ENCODE results near the gene S100A7A.
"Not testable (repeated sequence)": the region's sequence is repeated elsewhere in the genome, so short reads cannot be mapped to it uniquely, and the experiment has no call there.

S100A7A gene

DNA sequence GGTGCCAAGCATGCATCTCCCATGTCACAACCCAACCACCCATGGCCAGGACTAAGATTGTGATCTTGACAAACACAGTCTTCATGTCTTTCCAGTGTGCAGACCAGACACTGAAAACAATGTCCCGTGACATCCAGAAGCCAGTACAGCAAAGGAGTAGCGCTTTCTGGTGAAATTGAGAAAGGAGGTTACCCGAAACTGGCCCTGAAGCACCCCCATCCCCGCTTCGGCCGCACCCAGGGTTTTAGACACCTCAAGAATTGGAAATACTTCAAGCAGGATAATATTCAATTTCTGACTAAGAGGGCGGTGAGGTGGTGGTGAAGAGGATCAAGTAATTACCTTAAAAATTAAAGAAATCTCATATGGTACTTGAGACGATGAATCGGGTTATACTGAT, 14.9 kb upstream of the S100A7A start:
- Mint-ChIP-seq H3K36me3 (no peaks in the 10 kb centered on the region), H3K9me3 (no peaks in the 10 kb centered on the region), H3K27me3 (peaks cover 26% of the 10 kb centered on the region), H3K4me1 (peaks cover 2% of the 10 kb centered on the region), H3K27ac (no peak overlapping the region), H3K4me3 (no peak overlapping the region)
- no peak for DNase-seq (ENCODE audit: low spot score in 2 of 2)
- ATAC-seq (ENCODE audit: low read depth) = no peak

DNA sequence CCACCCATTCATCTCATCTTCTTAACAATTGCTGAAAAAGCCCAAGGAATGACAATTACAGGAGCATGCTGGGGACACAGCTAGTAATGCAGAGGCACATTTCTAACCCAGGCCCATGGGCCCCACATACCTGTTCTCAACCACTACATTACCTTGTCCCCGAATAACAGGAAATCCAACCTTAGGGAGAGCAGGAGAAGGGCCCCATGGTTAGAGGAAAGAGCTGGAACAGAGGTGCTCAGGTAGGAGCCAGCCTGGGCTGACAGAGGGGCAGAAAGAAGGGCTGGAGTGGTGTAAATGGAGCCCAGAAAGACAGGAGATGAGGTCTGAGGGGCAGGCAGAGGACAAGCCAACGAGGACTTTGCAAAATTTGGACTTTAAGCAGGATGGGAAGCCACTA, 14.1 kb upstream of the S100A7A start:
- DNase-seq (ENCODE audit: low spot score in 2 of 2) (no peak), ATAC-seq (ENCODE audit: low read depth) (no peak)
- no peak overlapping the region for H3K4me3 Mint-ChIP-seq
- H3K9me3 Mint-ChIP-seq = no peaks in the 10 kb centered on the region
- no peaks in the 10 kb centered on the region for H3K36me3 Mint-ChIP-seq
- H3K27me3 Mint-ChIP-seq = peaks cover 25% of the 10 kb centered on the region
- H3K27ac Mint-ChIP-seq = no peak overlapping the region
- peaks cover 2% of the 10 kb centered on the region for H3K4me1 Mint-ChIP-seq

DNA sequence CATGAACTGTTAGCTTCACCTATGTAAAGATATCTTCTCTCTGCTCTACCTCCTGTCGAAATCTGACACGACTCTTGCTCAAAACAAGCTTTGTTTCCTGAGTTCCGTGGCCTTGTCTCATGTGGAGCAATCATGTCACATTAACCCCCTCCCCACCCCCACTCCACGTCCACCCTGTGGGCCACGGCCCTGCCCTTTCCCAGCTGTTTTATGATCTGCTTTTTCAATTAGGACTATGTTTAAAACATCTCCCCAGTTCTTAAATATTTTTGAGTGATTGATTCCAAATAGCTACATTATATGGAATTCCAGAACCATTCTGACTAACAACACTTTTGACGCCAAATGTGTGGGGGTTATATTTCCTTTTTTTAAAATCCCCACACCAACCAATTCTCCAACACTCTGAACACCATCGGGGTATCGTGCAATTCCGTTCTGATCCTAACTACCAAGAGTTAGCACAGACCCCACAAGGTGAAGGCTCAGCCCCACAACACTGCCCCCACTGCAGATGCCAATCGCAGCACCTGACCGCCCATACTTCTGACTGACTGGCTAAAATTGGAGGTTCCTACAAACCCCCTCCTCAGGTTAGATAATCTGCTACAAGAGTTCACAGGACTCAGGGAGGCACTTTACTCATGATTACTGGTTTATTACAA, 12.8 kb upstream of the S100A7A start:
- ATAC-seq (ENCODE audit: low read depth) = no peak
- Mint-ChIP-seq H3K27me3 (peaks cover 25% of the 10 kb centered on the region), H3K36me3 (no peaks in the 10 kb centered on the region), H3K27ac (no peak overlapping the region), H3K4me3 (no peak overlapping the region), H3K9me3 (no peaks in the 10 kb centered on the region), H3K4me1 (peaks cover 2% of the 10 kb centered on the region)
- no peak for DNase-seq (ENCODE audit: low spot score in 2 of 2)

DNA sequence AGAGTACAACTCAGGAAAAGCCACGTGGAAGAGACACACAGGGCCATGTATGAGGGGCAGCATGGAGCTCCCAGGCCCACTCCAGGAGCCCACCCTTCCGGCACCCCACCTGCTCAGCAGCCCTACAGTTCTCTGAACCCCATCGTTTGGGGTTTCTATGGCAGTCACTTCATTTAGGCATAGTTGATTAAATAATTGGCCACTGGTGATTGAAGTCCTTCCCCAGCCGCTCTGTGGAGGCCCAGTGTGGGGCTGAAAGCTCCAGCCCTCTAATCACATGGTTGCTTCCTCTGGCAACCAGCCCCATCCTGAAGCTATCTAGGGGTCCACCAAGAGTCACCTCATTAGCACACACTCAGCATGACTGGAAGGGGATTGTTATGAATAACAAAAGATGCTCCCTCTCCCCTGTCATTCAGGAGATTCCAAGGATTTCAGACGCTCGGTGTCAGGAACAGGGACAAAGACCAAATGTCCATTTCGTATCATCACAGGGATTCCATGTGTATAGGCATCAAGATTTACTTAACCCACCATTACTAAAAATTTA, 12.2 kb upstream of the S100A7A start:
- peaks cover 21% of the 10 kb centered on the region for H3K27me3 Mint-ChIP-seq
- H3K9me3 Mint-ChIP-seq = no peaks in the 10 kb centered on the region
- H3K27ac Mint-ChIP-seq = no peak overlapping the region
- no peaks in the 10 kb centered on the region for H3K36me3 Mint-ChIP-seq
- H3K4me1 Mint-ChIP-seq = peaks cover 2% of the 10 kb centered on the region
- DNase-seq (ENCODE audit: low spot score in 2 of 2) (no peak), ATAC-seq (ENCODE audit: low read depth) (no peak)
- H3K4me3 Mint-ChIP-seq = no peak overlapping the region

DNA sequence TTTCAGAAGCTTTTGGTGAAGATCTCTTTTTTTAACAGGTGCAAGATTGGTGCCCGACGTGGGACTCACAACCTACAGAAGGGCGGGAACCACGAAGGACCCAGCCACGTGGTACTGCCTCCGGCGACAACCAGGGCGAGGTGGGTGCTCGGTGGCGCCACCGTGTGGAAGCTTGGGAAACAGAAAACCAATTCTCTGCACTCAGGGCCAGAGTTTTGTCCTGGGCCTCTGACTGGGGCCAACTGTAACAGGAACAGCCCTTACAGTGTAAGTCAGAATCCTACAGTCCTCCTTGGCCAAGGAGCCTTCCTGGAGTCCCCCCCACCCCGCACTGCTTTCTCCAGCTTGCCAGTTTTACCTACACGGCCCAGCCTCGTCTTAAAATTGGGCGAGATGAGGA, 11.6 kb upstream of the S100A7A start:
- no peak overlapping the region for H3K27ac Mint-ChIP-seq
- H3K4me1 Mint-ChIP-seq = peaks cover 2% of the 10 kb centered on the region
- no peaks in the 10 kb centered on the region for H3K36me3 Mint-ChIP-seq
- H3K9me3 Mint-ChIP-seq = no peaks in the 10 kb centered on the region
- peaks cover 22% of the 10 kb centered on the region for H3K27me3 Mint-ChIP-seq
- no peak overlapping the region for H3K4me3 Mint-ChIP-seq
- DNase-seq (ENCODE audit: low spot score in 2 of 2) = peak; percentile 34 to 42
- peak; percentile 67 for ATAC-seq (ENCODE audit: low read depth)

DNA sequence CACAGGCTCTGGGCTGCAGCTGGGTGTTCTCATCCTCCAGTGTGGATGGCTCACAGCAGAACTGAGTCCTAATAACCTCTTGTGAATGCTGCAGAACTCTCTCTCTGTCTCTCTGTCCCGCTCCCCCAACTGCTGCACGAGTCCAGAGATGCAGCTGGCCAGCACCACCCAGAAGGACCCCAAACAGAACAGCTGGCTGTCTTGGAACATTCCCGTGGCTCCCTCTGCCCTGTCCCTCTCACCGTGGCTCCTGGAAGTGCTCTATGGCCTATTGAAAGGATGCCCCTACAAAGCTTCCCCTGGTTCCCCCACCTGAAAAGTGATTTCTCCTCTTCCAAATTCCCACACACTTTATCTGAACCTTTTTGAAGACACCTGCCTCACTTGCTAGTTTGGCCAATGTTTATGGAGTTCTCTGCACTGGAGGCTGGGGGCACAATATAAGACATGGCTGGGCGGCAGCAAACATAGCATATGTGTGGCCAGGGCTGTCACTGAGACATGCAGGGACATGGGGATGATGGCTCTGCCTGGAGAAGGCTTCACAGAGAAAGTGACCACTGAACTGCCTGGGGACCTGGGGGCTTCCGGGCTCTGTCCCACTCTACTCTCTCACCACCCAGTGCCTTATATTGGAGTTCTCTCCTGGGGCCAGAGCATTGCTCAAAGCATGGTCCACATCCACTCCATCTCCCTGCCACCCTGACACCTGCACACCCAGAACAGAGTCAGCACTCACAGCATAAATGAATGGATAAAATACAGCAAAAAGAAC, 10.3 kb upstream of the S100A7A start:
- not testable (repeated sequence) for H3K27ac Mint-ChIP-seq; DNase-seq (ENCODE audit: low spot score in 2 of 2); H3K36me3 Mint-ChIP-seq; H3K4me3 Mint-ChIP-seq; H3K9me3 Mint-ChIP-seq; H3K4me1 Mint-ChIP-seq; ATAC-seq (ENCODE audit: low read depth)
- H3K27me3 Mint-ChIP-seq = peaks cover 20% of the 10 kb centered on the region

DNA sequence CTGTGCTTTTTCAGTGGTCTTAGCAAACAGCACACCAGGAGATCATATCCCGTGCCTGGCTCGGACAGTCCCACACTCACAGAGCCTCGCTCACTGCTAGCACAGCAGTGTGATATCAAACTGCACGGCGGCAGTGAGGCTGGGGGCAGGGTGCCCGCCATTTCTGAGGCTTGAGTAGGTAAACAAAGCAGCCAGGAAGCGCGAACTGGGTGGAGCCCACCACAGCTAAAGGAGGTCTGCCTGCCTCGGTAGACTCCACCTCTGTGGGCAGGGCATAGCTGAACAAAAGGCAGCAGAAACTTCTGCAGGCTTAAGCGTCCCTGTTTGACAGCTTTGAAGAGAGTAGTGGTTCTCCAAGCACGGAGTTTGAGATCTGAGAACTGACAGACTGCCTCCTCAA, 9.0 kb upstream of the S100A7A start:
- H3K27ac Mint-ChIP-seq; DNase-seq (ENCODE audit: low spot score in 2 of 2); H3K4me3 Mint-ChIP-seq; H3K36me3 Mint-ChIP-seq; H3K4me1 Mint-ChIP-seq; ATAC-seq (ENCODE audit: low read depth); H3K9me3 Mint-ChIP-seq: not testable (repeated sequence)
- peaks cover 20% of the 10 kb centered on the region for H3K27me3 Mint-ChIP-seq

DNA sequence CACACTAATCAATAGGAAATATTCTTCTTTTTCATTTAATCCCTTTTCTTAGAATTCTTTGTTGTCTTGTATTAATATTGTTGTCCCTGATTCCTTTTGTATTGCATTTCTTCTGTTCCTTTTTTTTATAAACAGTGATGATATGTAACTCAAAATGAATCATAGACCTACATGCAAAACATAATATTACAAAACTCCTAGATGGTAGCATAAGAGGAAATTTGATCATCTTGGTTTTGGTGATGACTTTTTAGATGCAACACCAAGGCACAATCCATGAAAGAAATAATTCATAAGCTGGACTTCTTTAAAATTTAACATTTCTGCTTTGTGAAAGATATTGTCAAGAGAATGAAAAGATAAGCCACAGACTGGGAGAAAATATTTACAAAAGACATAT, 2.4 kb upstream of the S100A7A start:
- not testable (repeated sequence) for H3K27ac Mint-ChIP-seq; H3K36me3 Mint-ChIP-seq; H3K4me1 Mint-ChIP-seq; H3K9me3 Mint-ChIP-seq; DNase-seq (ENCODE audit: low spot score in 2 of 2); H3K4me3 Mint-ChIP-seq; H3K27me3 Mint-ChIP-seq; ATAC-seq (ENCODE audit: low read depth)

DNA sequence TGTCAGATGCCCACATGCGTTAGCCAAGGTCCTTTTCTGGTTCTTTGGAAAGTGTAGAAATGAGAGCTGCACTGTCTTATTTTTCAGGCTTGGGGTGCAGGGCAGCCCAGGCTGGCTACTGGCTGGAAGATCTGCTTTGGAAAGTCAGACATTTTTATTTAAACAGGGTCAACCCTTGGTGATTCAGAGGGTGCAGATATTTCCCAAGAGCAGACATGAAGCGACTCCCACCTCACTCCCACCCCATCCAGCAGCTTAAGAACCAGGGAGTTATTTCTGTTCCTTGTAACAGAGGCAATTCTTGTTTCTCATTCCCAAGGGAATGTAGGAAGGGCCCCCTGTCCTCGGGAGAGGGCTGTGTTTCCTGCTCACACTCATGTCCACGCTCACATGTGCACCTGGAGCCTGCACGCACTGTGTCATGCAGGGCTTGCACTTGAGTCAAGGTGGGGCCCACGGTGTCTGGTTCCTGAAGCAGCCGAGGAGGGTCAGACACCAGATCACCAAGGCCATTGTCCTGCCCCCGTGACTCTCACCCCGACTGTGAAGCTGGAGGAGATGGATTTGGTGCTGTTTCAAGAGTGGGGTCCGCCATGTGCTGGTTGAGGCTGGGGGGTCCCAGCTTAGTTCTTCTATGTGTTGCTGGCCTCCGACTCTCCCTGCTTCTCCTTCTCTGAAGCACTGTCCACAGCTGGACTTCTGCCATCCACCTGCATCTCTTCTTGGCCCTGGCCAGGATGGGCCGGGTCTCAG, 992 bp downstream of the S100A7A start:
- Mint-ChIP-seq H3K27me3 (peaks cover 15% of the 10 kb centered on the region), H3K9me3 (peaks cover 6% of the 10 kb centered on the region), H3K27ac (no peak overlapping the region), H3K4me3 (no peak overlapping the region), H3K4me1 (peaks cover 3% of the 10 kb centered on the region), H3K36me3 (no peaks in the 10 kb centered on the region)
- no peak for ATAC-seq (ENCODE audit: low read depth)
- no peak for DNase-seq (ENCODE audit: low spot score in 2 of 2)

DNA sequence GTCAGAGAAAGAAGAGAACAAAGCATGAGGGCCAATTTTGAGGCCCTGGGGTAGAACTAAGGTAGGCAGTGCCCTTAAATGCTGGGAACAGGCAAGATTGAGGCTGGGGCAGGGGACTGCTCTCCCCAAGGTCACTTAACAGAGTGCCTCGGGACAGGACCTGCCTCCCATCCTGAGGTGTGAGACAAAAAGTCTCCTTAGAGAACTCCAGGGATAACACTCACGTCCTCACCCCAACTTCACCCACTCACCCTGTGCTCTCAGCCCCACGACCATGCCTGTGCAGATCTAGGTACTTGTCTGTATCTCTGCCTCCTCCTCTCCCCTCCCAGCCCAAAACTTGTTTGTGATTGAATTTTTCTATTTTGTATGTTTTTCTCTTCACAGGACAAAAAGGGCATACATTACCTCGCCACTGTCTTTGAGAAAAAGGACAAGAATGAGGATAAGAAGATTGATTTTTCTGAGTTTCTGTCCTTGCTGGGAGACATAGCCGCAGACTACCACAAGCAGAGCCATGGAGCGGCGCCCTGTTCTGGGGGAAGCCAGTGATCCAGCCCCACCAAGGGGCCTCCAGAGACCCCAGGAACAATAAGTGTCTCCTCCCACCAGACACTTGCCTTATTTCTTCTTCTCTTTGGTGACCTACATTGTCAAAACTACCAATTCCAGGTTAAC, 2.6 kb downstream of the S100A7A start:
- not testable (repeated sequence) for H3K27ac Mint-ChIP-seq; H3K9me3 Mint-ChIP-seq; H3K4me3 Mint-ChIP-seq; H3K4me1 Mint-ChIP-seq; H3K36me3 Mint-ChIP-seq; ATAC-seq (ENCODE audit: low read depth); DNase-seq (ENCODE audit: low spot score in 2 of 2)
- H3K27me3 Mint-ChIP-seq = peaks cover 17% of the 10 kb centered on the region

DNA sequence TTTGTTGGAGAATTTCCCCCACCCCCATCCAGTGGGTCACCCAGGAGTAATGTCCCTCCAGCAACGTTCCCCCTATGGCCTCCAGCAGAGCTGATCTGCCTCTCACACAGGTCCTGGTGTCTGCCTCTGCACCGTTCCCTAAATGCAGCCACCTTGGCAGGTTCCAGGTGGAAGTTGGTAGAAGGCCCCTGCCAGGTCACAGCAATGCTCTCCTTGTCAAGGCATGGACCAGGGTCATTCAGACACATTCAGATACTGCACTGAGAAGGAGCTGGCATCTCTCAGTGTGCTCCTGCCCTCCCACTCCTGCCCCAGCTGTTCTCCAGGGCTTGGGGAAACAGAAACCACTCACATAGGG, 3.1 kb downstream of the S100A7A start:
- not testable (repeated sequence) for H3K27ac Mint-ChIP-seq; DNase-seq (ENCODE audit: low spot score in 2 of 2); H3K4me3 Mint-ChIP-seq; H3K9me3 Mint-ChIP-seq; ATAC-seq (ENCODE audit: low read depth); H3K36me3 Mint-ChIP-seq; H3K4me1 Mint-ChIP-seq
- H3K27me3 Mint-ChIP-seq = peaks cover 19% of the 10 kb centered on the region

DNA sequence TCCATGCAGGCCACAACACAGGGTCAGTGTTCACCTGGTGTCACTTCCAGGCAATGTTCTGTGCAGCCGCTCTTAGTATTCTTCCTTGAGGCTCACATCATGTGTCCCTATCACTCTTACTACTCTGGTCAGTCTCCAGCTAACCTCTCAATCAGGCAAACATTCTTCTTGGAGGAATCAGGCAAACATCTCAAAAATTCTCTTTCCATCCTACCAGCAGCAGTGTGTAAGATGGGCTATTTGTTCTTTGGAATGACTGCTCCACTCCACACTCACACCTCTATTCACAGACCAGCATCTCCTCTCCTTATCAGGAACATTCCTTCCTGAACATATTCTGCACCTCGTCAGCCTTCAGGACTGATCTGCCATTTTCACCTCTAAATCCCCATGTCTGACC, 4.0 kb downstream of the S100A7A start:
- ATAC-seq (ENCODE audit: low read depth) = no peak
- no peak overlapping the region for H3K4me3 Mint-ChIP-seq
- DNase-seq (ENCODE audit: low spot score in 2 of 2) = no peak
- peaks cover 1% of the 10 kb centered on the region for H3K9me3 Mint-ChIP-seq
- H3K27me3 Mint-ChIP-seq = peaks cover 17% of the 10 kb centered on the region
- H3K27ac Mint-ChIP-seq = no peak overlapping the region
- H3K36me3 Mint-ChIP-seq = no peaks in the 10 kb centered on the region
- H3K4me1 Mint-ChIP-seq = peaks cover 3% of the 10 kb centered on the region

DNA sequence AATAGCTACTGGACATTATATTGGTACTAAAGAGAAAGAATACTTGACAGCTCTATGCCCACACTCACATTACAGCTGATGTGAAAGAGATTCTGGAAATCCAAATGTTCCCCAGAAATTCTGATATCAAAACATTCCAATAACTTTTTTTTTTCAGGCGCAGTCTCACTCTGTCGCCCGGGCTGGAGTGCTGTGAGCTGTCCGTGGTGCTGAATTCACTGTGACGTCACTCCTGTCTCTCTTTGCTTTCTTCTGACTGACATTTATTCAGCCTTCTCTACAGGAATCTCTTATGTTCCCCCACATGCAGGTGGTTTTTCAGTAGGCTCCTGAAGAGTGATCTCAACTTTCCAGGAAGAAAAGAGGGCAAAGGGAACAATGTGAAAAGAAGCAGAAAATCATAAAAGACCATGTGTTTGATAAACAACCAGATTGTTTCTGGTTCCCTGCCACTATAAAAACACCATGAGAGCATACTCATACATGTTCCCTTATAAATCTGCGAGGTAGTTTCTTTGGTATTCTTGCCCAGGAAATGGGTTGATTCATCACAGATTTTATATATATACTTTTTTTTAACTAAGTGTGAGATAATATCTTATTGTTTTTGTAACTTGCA, 6.2 kb downstream of the S100A7A start:
- Mint-ChIP-seq H3K27me3 (peaks cover 19% of the 10 kb centered on the region), H3K4me3 (no peak overlapping the region), H3K36me3 (no peaks in the 10 kb centered on the region), H3K4me1 (no peaks in the 10 kb centered on the region), H3K9me3 (peaks cover 1% of the 10 kb centered on the region), H3K27ac (no peak overlapping the region)
- ATAC-seq (ENCODE audit: low read depth) = no peak
- peak; percentile 56 to 57 for DNase-seq (ENCODE audit: low spot score in 2 of 2)

All from memory B cell (primary cell).